Skin epidermis (tissue), 12 donors: ENCODE results near the gene OR1C1.
"Not testable (repeated sequence)": the region's sequence is repeated elsewhere in the genome, so short reads cannot be mapped to it uniquely, and the experiment has no call there.

Experiments used
- H3K27ac ChIP-seq, 21 experiments: fragments of 200-600 bp; sonication (generic) in 11 of 21; one replicate each; pipeline ENCODE4 v1.5.0; 2020; ENCODE audit warnings: mild to moderate bottlenecking in 3 of 21, inconsistent platforms in 2 of 21, moderate library complexity in 2 of 21
- H3K4me3 ChIP-seq, 7 experiments: fragments of 200-600 bp; sonication (generic) in 2 of 7; one replicate each; pipeline ENCODE4 v1.5.0; 2020; ENCODE audit warnings: inconsistent platforms in 2 of 7, mild to moderate bottlenecking in 2 of 7, moderate library complexity in 1 of 7

The OR1C1 gene, protein sequence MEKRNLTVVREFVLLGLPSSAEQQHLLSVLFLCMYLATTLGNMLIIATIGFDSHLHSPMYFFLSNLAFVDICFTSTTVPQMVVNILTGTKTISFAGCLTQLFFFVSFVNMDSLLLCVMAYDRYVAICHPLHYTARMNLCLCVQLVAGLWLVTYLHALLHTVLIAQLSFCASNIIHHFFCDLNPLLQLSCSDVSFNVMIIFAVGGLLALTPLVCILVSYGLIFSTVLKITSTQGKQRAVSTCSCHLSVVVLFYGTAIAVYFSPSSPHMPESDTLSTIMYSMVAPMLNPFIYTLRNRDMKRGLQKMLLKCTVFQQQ

DNA sequence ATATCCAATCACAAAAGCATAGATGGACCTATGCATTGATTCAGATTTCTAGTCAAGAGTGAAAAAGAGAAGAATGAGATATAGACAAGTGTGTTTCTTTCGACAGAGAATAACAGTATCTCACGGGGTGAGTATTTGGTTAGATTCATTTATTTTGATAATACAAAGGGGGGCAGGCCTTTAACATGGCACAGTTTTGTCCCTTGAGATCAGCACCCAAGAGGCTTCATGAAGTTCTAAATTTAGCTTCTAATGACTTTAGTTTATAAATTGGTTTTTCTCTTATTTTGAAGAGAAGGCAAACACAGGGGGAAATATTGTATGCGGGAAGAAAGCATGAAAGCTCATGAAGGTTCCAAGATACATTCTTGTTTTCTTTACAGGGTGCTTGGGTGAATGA, at the start of gene OR1C1:
TSS of gene OR1C1 (minus strand) at position 101 of the 400 bp plus-strand sequence. CDS start 2,150 bp downstream, outside the sequence.
- H3K27ac ChIP-seq = no peak within 1 kb of the TSS
- no peak within 1 kb of the TSS for H3K4me3 ChIP-seq

DNA sequence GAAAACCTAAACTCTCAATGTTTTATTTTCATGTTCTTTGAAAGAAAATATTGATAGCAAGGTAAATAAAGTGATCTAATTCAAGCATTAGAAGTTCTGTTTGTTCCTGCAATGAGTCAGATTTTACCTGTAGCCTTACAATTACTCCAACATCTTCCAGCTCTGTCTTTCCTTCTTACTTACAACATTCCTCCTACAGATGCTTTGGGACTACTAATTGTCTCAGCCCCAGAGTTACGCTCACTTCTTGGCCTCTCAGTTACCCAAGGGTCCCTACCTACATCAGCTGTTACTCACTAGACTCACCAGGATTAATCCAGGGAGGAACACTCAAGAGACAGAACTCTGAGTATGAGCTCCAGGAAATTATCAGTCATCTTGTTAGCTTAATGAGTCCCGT, 37.2 kb upstream of the OR1C1 start:
- H3K4me3 ChIP-seq = no peak overlapping the region
- H3K27ac ChIP-seq = no peak overlapping the region

DNA sequence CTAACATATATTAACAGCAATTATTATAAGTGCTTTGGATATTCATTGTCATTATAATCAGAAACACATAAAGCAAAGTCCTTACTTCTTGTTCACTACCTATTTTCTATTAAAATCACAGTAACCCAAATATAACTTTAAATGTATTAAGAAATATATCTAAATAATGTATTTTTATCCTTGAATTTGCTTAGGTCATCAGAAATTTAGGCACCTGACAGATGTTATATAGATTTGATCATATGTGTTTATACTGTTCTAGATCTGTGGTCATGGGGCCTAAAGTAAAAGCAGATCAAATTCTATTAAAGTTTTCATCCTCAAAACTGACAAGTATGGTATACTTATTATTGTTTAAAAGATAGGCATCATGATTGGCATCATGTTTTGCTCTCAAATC, 9.2 kb upstream of the OR1C1 start:
- H3K27ac ChIP-seq = no peak overlapping the region

DNA sequence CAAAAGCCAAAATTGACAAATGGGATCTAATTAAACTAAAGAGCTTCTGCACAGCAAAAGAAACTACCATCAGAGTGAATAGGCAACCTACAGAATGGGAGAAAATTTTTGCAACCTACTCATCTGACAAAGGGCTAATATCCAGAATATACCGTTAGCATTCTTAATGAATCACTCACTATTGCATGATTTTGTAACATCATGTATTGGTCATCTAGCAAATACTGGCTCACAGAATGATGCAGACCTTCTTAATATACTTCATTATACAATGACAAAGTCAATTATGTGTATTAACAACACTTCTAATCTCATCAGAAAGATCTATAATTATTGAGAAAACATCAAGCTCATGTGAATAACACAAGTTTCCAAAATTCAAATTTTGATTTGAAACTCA, 6.0 kb downstream of the OR1C1 start:
- H3K4me3 ChIP-seq, H3K27ac ChIP-seq: not testable (repeated sequence)

More for the DNA sequence above, 9.2 kb upstream of the OR1C1 start:
- H3K4me3 ChIP-seq = no peak overlapping the region

- Histone ChIP-seq H3K4me3 (no peak overlapping the region), H3K27ac (no peak overlapping the region)
Observed at GRCh38 chr1:247749870-247750269, 10.5 kb downstream of the OR1C1 start.

DNA sequence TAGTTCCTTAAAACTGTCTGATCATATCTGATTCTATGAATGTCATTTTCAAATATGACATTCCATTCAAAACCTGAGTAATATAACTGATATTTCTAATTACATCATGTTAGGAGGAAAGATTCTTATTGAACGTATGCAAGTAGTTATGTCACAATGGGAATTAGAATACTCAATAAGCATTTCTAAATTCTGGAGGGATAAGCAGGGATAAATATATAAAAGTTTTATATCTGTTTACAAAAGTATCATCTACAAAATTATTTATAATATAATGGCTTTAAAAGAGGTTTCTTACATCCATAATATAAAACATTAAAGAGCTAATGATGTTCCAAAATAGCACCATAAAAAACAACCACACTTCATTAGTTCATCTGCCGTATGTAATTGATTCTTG, 12.3 kb downstream of the OR1C1 start, which contains the start of gene OR14A2:
TSS of gene OR14A2 (minus strand) at position 101 of the 400 bp plus-strand sequence.
- H3K27ac ChIP-seq = no peak within 1 kb of the TSS
- no peak within 1 kb of the TSS for H3K4me3 ChIP-seq

DNA sequence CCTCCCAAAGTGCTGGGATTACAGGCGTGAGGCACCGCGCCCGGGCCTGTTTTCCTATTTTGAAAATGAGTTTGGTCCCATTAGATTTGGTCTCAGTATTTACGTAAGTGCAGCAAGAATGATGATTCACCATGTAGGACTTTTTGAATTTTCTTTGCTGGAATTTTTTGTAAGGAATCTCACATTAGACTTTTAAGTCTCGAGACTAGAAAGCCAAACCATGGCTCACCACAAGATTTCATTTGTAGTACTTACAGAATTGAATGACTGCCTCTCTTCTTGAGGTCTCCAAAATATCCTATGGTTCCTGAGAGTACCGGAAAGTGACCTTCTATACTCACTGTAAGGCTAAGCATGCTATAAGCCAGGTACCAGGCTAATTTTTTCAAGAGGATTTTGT, 12.7 kb downstream of the OR1C1 start:
- no peak overlapping the region for H3K4me3 ChIP-seq
- no peak overlapping the region for H3K27ac ChIP-seq

- Histone ChIP-seq H3K27ac (no peak overlapping the region), H3K4me3 (no peak overlapping the region)
Observed at GRCh38 chr1:247746391-247746935, 13.9 kb downstream of the OR1C1 start.

- H3K4me3 ChIP-seq, H3K27ac ChIP-seq: not testable (repeated sequence)
Observed at GRCh38 chr1:247742215-247742760, 18.1 kb downstream of the OR1C1 start.

GRCh38 chr1:247741756-247742155, 18.6 kb downstream of the OR1C1 start:
- Histone ChIP-seq H3K27ac (no peak overlapping the region), H3K4me3 (no peak overlapping the region)

- Histone ChIP-seq H3K4me3 (no peak overlapping the region), H3K27ac (no peak overlapping the region)
Observed at GRCh38 chr1:247740721-247741120, 19.6 kb downstream of the OR1C1 start.

GRCh38 chr1:247738315-247738714, 22.0 kb downstream of the OR1C1 start, which contains the start of gene OR14K1:
TSS of gene OR14K1 (plus strand) at chr1:247738615. CDS start at chr1:247738615, 0 bp downstream.
- Histone ChIP-seq H3K27ac (no peak within 1 kb of the TSS), H3K4me3 (no peak within 1 kb of the TSS)

DNA sequence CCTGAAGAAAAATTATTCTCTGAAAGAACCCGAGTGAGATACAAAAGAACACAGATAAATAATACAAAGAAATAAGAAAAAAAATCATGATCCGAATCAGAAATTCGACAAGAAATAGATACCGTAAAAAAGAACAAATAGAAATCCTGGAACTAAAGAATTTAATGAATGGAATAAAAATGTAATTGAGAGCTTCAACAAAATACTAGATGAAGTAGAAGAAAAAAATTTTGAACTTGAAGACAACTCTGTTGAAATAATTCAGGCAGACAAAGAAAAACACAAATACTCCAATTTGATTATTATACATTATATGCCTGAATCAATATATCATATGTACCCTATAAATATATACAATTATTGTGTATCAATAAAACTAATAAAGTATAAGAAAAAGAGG, 39.1 kb downstream of the OR1C1 start:
- H3K4me3 ChIP-seq = no peak overlapping the region
- H3K27ac ChIP-seq = no peak overlapping the region

DNA sequence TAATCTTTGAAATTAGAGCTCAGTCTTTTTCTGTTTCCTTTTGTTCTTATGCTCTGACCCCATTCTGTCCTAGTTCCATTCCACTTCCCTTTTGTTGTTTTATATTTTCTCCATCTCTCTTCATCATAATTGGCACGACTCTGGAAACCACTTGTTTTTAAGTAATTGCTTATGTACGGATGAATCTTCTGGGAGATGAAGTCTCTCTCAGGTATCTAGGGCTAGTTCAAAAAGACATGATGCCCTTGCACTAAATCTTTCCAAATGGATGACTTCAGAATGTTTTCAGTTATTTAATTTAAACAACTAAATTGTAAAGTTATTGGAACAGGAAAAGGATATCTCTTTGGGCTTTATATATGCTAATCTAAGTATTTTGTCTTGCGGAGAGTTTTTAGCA, 43.8 kb downstream of the OR1C1 start, which contains the start of gene OR6F1:
TSS of gene OR6F1 (minus strand) at position 101 of the 400 bp plus-strand sequence. CDS start 3,891 bp downstream, outside the sequence.
- Histone ChIP-seq H3K4me3 (no peak within 1 kb of the TSS), H3K27ac (no peak within 1 kb of the TSS)

- Histone ChIP-seq H3K27ac (no peak overlapping the region), H3K4me3 (no peak overlapping the region)
Observed at GRCh38 chr1:247713753-247714152, 46.6 kb downstream of the OR1C1 start.

DNA sequence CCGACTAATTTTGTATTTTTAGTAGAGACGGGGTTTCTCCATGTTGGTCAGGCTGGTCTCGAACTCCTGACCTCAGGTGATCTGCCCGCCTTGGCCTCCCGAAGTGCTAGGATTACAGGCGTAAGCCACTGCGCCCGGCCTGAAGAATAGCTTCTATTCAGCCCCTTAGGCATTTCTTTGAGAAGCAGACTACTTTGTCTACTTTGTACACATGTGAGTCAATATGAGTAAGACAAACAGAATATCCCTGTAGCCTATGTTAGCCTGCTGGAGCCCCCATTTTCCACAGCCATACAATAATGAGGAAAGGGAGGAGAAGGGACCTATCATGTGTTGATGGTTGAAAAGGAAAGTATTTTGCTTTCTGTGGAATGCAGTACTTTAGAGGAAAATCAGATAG, 49.7 kb downstream of the OR1C1 start:
- not testable (repeated sequence) for H3K27ac ChIP-seq, H3K4me3 ChIP-seq
